K562 (cell line): ENCODE measurements around the gene PATE4. TPM values are rescaled to one million over a fixed set of nuclear protein-coding genes. Genes with fewer than 3 reads are reported as not detected.

Experiments
- ATF1 ChIP-seq, 2 experiments: fragments of 450-650 bp in 1 of 2; IDR thresholded peaks; 2 replicates each; pipeline ENCODE4 v1.6.1; 2016; ENCODE audit warnings: missing compliant biosample characterization in 1 of 2, missing genetic modification characterization in 1 of 2
- BMI1 ChIP-seq: fragments of 150-350 bp; IDR thresholded peaks from 2 replicates; pipeline ENCODE4 v1.6.1; 2014; ENCODE audit warnings: low read length
- DEAF1 ChIP-seq: fragments of 450-650 bp; formaldehyde crosslinking; IDR thresholded peaks from 2 replicates; pipeline ENCODE4 v1.4.0; 2020; ENCODE audit warnings: mild to moderate bottlenecking, moderate library complexity
- MAZ ChIP-seq, 2 experiments: fragments of 450-650 bp in 1 of 2; sonication (generic) in 1 of 2; formaldehyde crosslinking; IDR thresholded peaks in 1 of 2; conservative IDR thresholded peaks in 1 of 2; 2 replicates each; pipeline versions ENCODE4 v1.4.0 to v1.5.0; 2020; ENCODE audit warnings: mild to moderate bottlenecking in 1 of 2, missing genetic modification reagents in 1 of 2
- MCM7 ChIP-seq, 2 experiments: fragments of 450-650 bp; IDR thresholded peaks; 2 replicates each; pipeline ENCODE4 v1.6.1; 2016 to 2018
- MYC ChIP-seq, 2 experiments: fragments of 250-450 bp in 1 of 2; sonication (Bioruptor Pico) in 1 of 2; IDR thresholded peaks; 2 replicates each; pipeline versions ENCODE4 v1.5.1 to v1.6.1; 2012 to 2021; ENCODE audit warnings: low read depth in 2 of 2, borderline replicate concordance in 1 of 2, improper control_type of control experiment in 1 of 2, low read length in 1 of 2, mild to moderate bottlenecking in 1 of 2, moderate library complexity in 1 of 2
- NUFIP1 ChIP-seq: fragments of 450-650 bp; IDR thresholded peaks from 2 replicates; pipeline ENCODE4 v1.6.1; 2018; ENCODE audit not compliant: partially characterized antibody
- RAD21 ChIP-seq, 2 experiments: fragments of 250-450 bp in 1 of 2; fragments of 450-650 bp in 1 of 2; sonication (Bioruptor Pico) in 1 of 2; formaldehyde crosslinking in 1 of 2; IDR thresholded peaks in 1 of 2; conservative IDR thresholded peaks in 1 of 2; 2 replicates each; pipeline versions ENCODE4 v1.4.0 to v1.8.0; 2020 to 2022; ENCODE audit warnings: mild to moderate bottlenecking in 2 of 2, moderate library complexity in 1 of 2
- RB1 ChIP-seq: fragments of 450-650 bp; IDR thresholded peaks from 2 replicates; pipeline ENCODE4 v1.6.1; 2017; ENCODE audit warnings: low read depth, mild to moderate bottlenecking
- REST ChIP-seq, 2 experiments: fragments of 450-650 bp; formaldehyde crosslinking in 1 of 2; IDR thresholded peaks; 2 replicates each; pipeline versions ENCODE4 v1.4.0 to v1.6.1; 2014 to 2020; ENCODE audit warnings: mild to moderate bottlenecking in 2 of 2, borderline replicate concordance in 1 of 2, low read depth in 1 of 2
- SPI1 ChIP-seq: IDR thresholded peaks from 2 replicates; pipeline ENCODE4 v1.6.1; 2011; ENCODE audit warnings: low read depth, low read length, control low read depth, borderline replicate concordance
- TAF1 ChIP-seq: IDR thresholded peaks from 2 replicates; pipeline ENCODE4 v1.6.1; 2011; ENCODE audit warnings: mild to moderate bottlenecking, low read length, moderate library complexity; ENCODE audit not compliant: insufficient read depth, control insufficient read depth, severe bottlenecking; ENCODE audit errors: extremely low read depth
- ZNF146 ChIP-seq: IDR thresholded peaks from one replicate; pipeline ENCODE4 v1.6.1; 2018; ENCODE audit warnings: missing compliant biosample characterization; ENCODE audit not compliant: unreplicated experiment
- ZNF197 ChIP-seq: fragments of 200-800 bp; sonication (Bioruptor generic); IDR thresholded peaks from 2 replicates; pipeline ENCODE4 v1.6.1; 2016; ENCODE audit warnings: low read depth, missing genetic modification characterization, missing compliant biosample characterization
- ZNF436 ChIP-seq: fragments of 250-450, 450-650 bp; sonication (Bioruptor Pico); formaldehyde crosslinking; IDR thresholded peaks from 2 replicates; pipeline ENCODE4 v1.7.0; 2020; ENCODE audit warnings: mild to moderate bottlenecking
- ZNF79 ChIP-seq: fragments of 250-450 bp; sonication (Bioruptor Pico); IDR thresholded peaks from 2 replicates; pipeline ENCODE4 v1.4.0; 2020; ENCODE audit warnings: low read depth, mild to moderate bottlenecking, moderate library complexity
- polyA plus RNA-seq, 8 experiments: library from polyadenylated mRNA; depleted of rRNA in 4 of 8; stranded (reverse) in 5 of 8; unstranded in 3 of 8; fragments of >200 nt; fragmentation: Nextera tagmentation in 2 of 8; fragmentation: Illumina TruSeq in 1 of 8; extraction: Ambion mirVana in 2 of 8; extraction: Trizol in 1 of 8; gene quantifications; 2 replicates each; pipeline versions ENCODE4 v1.2.1 to v1.2.3, GENCODE V29; 2011 to 2014; ENCODE audit warnings: inconsistent platforms in 1 of 8, missing spikeins in 1 of 8
- total RNA-seq, 7 experiments: library from RNA; depleted of rRNA in 6 of 7; stranded (reverse); fragments of >200 nt in 6 of 7; fragmentation: Illumina TruSeq in 2 of 7; extraction: Trizol in 2 of 7; gene quantifications; 2 replicates each; pipeline versions ENCODE4 v1.2.1 to v1.2.3, GENCODE V29; 2011 to 2021; ENCODE audit warnings: low replicate concordance in 1 of 7

PATE4 gene
- total and polyA plus RNA-seq, 9 of the 15 experiments (the other 6 are each of a cell fraction or from before 2014, with no cell fraction given) = not detected

GRCh38 chr11:125874556-125875124 lies 41.5 kb downstream of the PATE4 start (continued):
- TF ChIP-seq DEAF1 = peak; percentile 63; the same call in 1 of the 2 replicates
- TF ChIP-seq ATF1 (CRISPR knock-in tag; IDR thresholded peaks at IDR 0.05) = no peak
- TF ChIP-seq ATF1 (tag; IDR thresholded peaks at IDR 0.05) = peak; percentile 34; the same call in 1 of the 2 replicates
- TF ChIP-seq MYC (IDR thresholded peaks at IDR 0.05; ENCODE audit: low read depth, low read length) = peak; percentile 66; the same call in 1 of the 2 replicates
- no peak for TF ChIP-seq MYC (CRISPR knock-in tag; IDR thresholded peaks at IDR 0.05; ENCODE audit: borderline replicate concordance, low read depth)
- no peak for TF ChIP-seq TAF1
- no peak for TF ChIP-seq ZNF197 (CRISPR knock-in tag)
- TF ChIP-seq MAZ (CRISPR knock-in tag; conservative IDR thresholded peaks at IDR 0.05 in 1 of 2, IDR thresholded peaks at IDR 0.05 in 1 of 2) = 0 out of 4 replicates have a peak, but pooled peaks of 1 of the 2 experiments have one; percentile 18
- 0 out of 2 replicates have a peak, but pooled peaks have one; percentile 11 for TF ChIP-seq SPI1
- no peak for TF ChIP-seq NUFIP1
- TF ChIP-seq MCM7 (IDR thresholded peaks at IDR 0.05) = no peak
- no peak for TF ChIP-seq ZNF436 (CRISPR knock-in tag)
- no peak for TF ChIP-seq ZNF79 (CRISPR knock-in tag)
- TF ChIP-seq RB1 = peak; percentile 15; the same call in 1 of the 2 replicates
- TF ChIP-seq ZNF146 (CRISPR knock-in tag) = no peak
- no peak for TF ChIP-seq BMI1
- peak; percentile 89 to 92 for TF ChIP-seq RAD21 (CRISPR knock-in tag; conservative IDR thresholded peaks at IDR 0.05 in 1 of 2, IDR thresholded peaks at IDR 0.05 in 1 of 2)
- peak; percentile 72; the same call in 1 of the 2 replicates for TF ChIP-seq REST (IDR thresholded peaks at IDR 0.05; ENCODE audit: borderline replicate concordance)
- TF ChIP-seq REST (CRISPR knock-in tag; IDR thresholded peaks at IDR 0.05; ENCODE audit: low read depth) = no peak
